Thymus (tissue), 11 donors: ENCODE results near the gene PPHLN1. TPM values are rescaled to one million over a fixed set of nuclear protein-coding genes. Genes with fewer than 3 reads are reported as not detected.

Experiments used
- DNase-seq, 9 donors: peaks; one replicate each; pipeline ENCODE4 v3.0.0-alpha.2; 2013; ENCODE audit warnings: low spot score in 9 of 9, low read depth in 6 of 9, missing footprints in 1 of 9
- H3K27ac ChIP-seq, 2 donors: one replicate each; pipeline ENCODE4 v1.5.1; 2013; ENCODE audit warnings: control low read depth in 1 of 2, low read depth in 1 of 2, low read length in 1 of 2, mild to moderate bottlenecking in 1 of 2, moderate library complexity in 1 of 2
- H3K27me3 ChIP-seq, 2 donors: one replicate each; pipeline ENCODE4 v1.5.1; 2013; ENCODE audit warnings: low read length in 1 of 2; ENCODE audit not compliant: control insufficient read depth in 2 of 2, insufficient read depth in 1 of 2
- H3K36me3 ChIP-seq, 2 donors: one replicate each; pipeline ENCODE4 v1.5.1; 2013; ENCODE audit warnings: low read length in 1 of 2, mild to moderate bottlenecking in 1 of 2, moderate library complexity in 1 of 2; ENCODE audit not compliant: control insufficient read depth in 2 of 2, insufficient read depth in 2 of 2
- H3K4me1 ChIP-seq, 2 donors: one replicate each; pipeline ENCODE4 v1.5.1; 2013; ENCODE audit warnings: low read length in 2 of 2; ENCODE audit not compliant: control insufficient read depth in 2 of 2, insufficient read depth in 2 of 2
- H3K4me3 ChIP-seq, 2 donors: one replicate each; pipeline ENCODE4 v1.5.1; 2013; ENCODE audit warnings: low read length in 2 of 2, control low read depth in 1 of 2, mild to moderate bottlenecking in 1 of 2
- H3K9me3 ChIP-seq, 2 donors: one replicate each; pipeline ENCODE4 v1.5.1; 2013; ENCODE audit warnings: low read length in 1 of 2, mild to moderate bottlenecking in 1 of 2; ENCODE audit not compliant: control insufficient read depth in 2 of 2, insufficient read depth in 1 of 2
- WGBS: extraction: QIAGEN DNeasy Blood & Tissue Kit; methylation state at CpG from one replicate; pipeline ENCODE4 v1.1.7; 2013; 5-methylcytosine and 5-hydroxymethylcytosine counted together
- polyA plus RNA-seq: library from polyadenylated mRNA; stranded (reverse); fragments of 200-250 nt; gene quantifications from one replicate; pipeline ENCODE4 v1.2.3, GENCODE V29; 2013
- total RNA-seq: library from RNA; stranded (reverse); fragments of 120-200 nt; gene quantifications from one replicate; pipeline ENCODE4 v1.2.4, GENCODE V29; 2013
- donor health status: healthy.

PPHLN1 gene
- total and polyA plus RNA-seq, 2 donors, result 60.7 to 64.5 TPM

DNA sequence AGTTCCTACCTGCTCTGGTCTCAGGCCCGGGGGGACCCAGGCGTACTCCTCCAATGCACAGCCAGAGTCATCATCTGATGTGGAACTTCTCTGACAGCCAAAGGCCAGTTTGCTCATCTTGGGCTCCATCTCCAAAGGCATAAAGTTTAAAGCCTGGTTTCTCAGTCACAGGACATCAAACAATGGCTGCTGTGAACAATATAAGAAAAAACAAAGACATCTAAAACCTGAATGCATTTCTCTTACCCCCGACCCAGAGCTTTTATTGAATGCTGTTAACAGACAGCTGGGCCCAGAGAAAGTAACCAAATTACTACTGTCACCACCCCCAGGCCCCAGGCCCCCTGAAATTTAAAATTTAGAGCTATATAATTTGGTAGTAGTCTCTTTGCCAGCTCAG is 146.4 kb downstream of the PPHLN1 start:
- no peak overlapping the region for H3K4me3 ChIP-seq
- no peaks in the 10 kb centered on the region for H3K9me3 ChIP-seq
- DNase-seq, result no peak
- 93% methylated on average over 3 of the region's 3 CpGs for WGBS
- no peaks in the 10 kb centered on the region for H3K36me3 ChIP-seq
- H3K27ac ChIP-seq, result no peak overlapping the region
- no peaks in the 10 kb centered on the region for H3K27me3 ChIP-seq
- H3K4me1 ChIP-seq, result peaks cover 10 to 18% of the 10 kb centered on the region in 2 donors

DNA sequence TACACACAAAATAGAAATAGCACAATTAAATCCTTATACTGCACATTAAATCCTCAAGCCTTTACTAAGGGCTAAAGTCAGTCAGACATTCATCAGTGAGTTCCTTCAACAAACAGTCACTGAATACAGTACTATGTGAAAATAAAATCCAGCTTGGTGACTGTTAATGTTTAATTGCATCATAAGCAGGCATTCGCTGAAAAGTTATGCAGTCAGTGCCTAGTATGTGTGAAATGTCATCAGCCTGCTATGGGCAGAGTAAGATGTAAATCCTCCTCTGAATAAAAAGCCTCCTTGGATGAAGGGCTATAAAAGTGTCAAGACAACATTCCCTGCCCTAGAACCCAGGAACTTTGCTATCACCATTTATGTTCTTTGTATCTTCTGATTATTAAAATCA is 147.2 kb downstream of the PPHLN1 start:
- H3K36me3 ChIP-seq, result no peaks in the 10 kb centered on the region
- H3K27ac ChIP-seq, result no peak overlapping the region
- no peaks in the 10 kb centered on the region for H3K9me3 ChIP-seq
- peaks cover 10 to 18% of the 10 kb centered on the region in 2 donors for H3K4me1 ChIP-seq
- no peaks in the 10 kb centered on the region for H3K27me3 ChIP-seq
- H3K4me3 ChIP-seq, result no peak overlapping the region
- whole genome bisulfite sequencing, result 94% methylated on average over 1 of the region's 1 CpG
- DNase-seq, result no peak

DNA sequence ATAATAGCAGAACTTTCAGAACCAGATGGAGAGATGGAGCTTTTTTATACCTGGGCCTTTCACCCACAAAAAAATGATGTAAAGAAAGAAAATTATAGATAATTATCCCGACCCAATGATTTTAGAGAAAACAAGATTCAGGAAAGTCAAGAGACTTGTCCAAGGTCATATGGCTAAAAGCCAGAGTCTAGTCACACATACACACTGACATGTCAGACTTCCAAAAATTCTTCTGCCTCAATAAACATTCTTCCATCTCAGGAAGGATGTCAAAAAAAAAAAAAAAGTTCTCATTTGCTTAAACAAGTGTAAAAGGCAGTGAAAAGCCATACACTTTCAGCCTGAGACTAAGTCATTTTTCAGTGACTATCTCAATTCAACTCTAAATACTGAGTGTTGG is 147.6 kb downstream of the PPHLN1 start:
- H3K4me3 ChIP-seq, result no peak overlapping the region
- no peak overlapping the region for H3K27ac ChIP-seq
- 94% methylated on average over 1 of the region's 1 CpG for whole genome bisulfite sequencing
- H3K4me1 ChIP-seq, result peaks cover 10 to 14% of the 10 kb centered on the region in 2 donors
- H3K36me3 ChIP-seq, result no peaks in the 10 kb centered on the region
- peaks cover 0 to 2% of the 10 kb centered on the region in 2 donors for H3K27me3 ChIP-seq
- no peak for DNase-seq
- H3K9me3 ChIP-seq, result no peaks in the 10 kb centered on the region

DNA sequence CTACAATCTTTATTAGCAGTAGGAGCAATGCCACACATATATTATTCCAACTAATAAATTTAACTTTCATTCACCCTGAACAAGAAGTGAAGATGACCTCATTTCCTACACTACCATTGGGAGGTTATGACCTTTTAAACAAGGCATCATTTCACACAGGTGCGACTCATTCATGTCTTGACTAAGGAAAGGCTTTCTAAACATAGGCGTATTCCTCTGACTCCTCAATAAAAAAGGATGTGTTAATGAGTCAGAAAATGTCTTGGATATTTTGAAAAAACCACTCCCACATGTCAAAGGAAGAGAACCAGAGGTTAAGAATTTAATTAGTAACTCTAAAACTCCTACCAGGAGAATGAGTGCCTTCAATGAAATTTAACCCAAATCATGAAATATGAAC is 148.4 kb downstream of the PPHLN1 start:
- Histone ChIP-seq H3K4me3 (no peak overlapping the region), H3K4me1 (peaks cover 3 to 7% of the 10 kb centered on the region in 2 donors), H3K36me3 (no peaks in the 10 kb centered on the region), H3K27ac (no peak overlapping the region), H3K9me3 (no peaks in the 10 kb centered on the region), H3K27me3 (peaks cover 0 to 5% of the 10 kb centered on the region in 2 donors)
- DNase-seq, result no peak
- WGBS, result 92% methylated on average over 2 of the region's 2 CpGs

DNA sequence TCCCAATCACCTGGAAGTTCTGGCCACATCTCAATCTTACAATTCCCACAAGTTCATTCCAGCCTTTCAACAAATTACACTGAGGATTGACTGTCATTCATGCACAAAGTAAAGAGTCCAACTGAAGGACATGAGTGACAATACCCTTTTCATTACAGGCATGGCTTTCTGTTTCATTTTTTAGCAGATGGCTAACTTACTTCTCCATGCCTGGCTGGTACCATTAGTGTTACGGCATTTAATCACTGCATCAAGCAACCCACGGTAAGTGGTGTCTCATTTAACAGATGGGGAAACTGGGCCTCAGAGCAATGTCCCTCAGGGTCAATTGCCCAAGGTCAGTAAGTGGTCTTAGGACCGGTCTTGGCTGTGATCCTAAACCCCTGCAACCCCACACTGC is 149.1 kb downstream of the PPHLN1 start:
- no peaks in the 10 kb centered on the region for H3K36me3 ChIP-seq
- no peak for DNase-seq
- peaks cover 0 to 5% of the 10 kb centered on the region in 2 donors for H3K27me3 ChIP-seq
- 96% methylated on average over 3 of the region's 3 CpGs for WGBS
- H3K27ac ChIP-seq, result no peak overlapping the region
- H3K9me3 ChIP-seq, result no peaks in the 10 kb centered on the region
- H3K4me3 ChIP-seq, result no peak overlapping the region
- H3K4me1 ChIP-seq, result peaks cover 0 to 2% of the 10 kb centered on the region in 2 donors

DNA sequence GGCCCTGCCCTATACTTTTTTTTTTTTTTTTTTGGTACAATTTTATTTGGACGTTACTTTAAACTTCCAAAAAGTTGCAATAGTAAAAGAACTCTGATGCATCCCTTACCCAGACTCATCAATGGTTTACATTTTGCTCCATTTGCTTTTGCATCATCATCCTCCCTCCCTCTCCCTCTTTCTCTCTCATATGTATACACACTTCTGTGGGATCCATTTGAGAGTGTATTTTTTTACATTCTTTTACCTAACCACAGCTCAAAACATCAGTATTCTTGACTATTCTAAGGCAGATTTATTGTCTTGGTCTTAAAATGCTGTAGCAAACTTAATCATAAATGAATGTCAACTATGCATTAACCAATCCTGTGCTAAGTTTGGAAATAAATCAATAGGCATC is 152.0 kb downstream of the PPHLN1 start:
- no peak for DNase-seq
- no peaks in the 10 kb centered on the region for H3K9me3 ChIP-seq
- no peak overlapping the region for H3K27ac ChIP-seq
- no peaks in the 10 kb centered on the region for H3K36me3 ChIP-seq
- no peak overlapping the region for H3K4me3 ChIP-seq
- H3K27me3 ChIP-seq, result peaks cover 12 to 29% of the 10 kb centered on the region in 2 donors
- peaks cover 2 to 9% of the 10 kb centered on the region in 2 donors for H3K4me1 ChIP-seq
- 92% methylated on average over 1 of the region's 1 CpG for WGBS

DNA sequence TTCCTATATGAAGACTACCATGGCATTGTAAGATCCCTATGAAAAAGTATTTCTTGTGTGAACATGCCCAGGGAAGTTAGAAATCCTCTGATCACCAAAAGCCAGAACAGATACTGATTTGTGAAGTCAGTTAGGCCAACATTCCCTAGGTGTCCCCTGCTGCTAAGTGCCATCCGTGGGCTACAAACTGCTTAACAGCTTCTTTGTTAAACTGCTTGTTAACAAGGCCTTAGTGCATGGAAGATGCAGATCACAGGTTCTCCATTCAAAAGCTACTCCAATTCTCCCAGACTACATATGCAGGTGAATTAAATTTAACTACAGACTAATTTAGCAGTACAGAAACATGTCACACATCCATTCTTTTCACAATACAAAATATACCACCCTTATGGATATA is 155.4 kb downstream of the PPHLN1 start:
- WGBS, result 97% methylated on average over 1 of the region's 1 CpG
- Histone ChIP-seq H3K4me1 (peaks cover 3 to 16% of the 10 kb centered on the region in 2 donors), H3K9me3 (no peaks in the 10 kb centered on the region), H3K27me3 (peaks cover 37 to 62% of the 10 kb centered on the region in 2 donors), H3K4me3 (no peak overlapping the region), H3K27ac (peak overlapping the region in 1 of 2 donors; percentile 24), H3K36me3 (no peaks in the 10 kb centered on the region)
- DNase-seq, result no peak

DNA sequence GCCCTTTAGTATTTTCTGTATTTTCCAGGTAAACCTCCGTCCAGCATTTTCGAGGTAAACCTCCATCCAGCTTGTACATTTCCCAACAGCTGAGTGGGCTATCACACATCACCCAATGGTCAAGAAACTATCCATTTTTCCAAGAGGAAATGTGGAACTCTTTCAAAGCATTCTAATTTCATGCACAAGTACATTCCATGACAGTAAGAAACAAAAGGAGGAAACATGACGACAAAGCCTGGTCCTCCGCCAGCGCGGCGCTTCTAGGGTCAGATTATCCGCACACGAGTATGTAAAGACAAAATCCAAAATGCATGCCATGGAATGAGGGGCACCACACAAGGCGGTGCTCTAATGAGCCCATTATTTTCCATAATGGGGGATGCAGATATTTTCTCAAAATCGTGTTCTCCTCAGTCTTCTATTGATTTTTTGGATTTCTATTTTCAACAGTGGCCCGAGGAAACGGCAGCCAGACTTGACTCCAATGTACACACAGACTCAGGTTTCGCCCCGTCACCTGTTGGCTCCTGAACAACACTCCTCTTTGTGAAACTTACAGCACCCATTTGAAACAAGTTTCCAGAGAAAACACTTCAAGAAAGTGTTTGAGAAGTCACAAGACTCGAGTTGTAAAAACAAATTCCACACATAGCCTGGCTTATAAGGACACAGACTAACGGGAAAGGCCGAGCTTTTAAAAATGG is 156.2 kb downstream of the PPHLN1 start:
- 70% methylated on average over 18 of the region's 18 CpGs for WGBS
- no peak for DNase-seq

DNA sequence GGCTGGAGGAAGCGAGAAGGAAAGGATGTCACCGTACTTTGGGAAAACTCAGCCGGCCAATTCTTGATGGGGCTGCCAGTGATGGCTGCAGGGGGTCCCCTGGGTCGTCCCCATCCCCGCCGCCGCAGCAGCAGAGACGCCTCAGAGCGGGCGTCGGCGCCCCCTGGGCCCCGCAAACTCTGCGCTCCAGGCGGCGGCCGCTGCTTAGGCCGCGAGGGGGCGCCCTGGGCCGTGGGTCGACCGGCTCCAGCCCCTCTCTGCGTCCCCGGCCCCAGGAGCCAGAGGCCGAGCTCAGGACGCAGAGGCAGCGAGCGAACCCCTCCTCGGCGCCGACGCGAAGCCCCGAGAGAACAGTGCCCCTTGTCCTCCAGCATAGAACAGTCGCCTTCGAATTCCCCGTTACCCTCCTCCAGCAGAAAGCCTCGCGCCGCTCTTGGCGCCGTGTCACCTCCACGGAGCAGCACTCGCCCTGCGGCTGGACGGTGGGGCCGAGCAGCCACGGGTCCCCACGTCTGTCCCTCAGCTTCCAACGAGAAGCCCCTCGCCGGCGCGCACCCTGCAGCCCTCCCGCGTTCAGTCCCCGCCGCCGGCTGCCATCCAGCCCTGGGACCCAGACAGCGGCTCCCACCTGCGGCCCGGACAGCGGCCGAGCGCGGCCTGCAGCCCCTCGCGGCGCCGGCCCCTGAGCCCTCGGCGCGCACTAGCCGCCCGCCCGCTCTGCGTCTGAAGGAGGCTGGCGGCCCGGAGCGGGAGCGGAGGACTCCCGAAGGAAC is 157.0 kb downstream of the PPHLN1 start:
- Histone ChIP-seq H3K27ac (peak overlapping the region; percentile 8 to 78), H3K4me1 (peaks cover 3 to 16% of the 10 kb centered on the region in 2 donors), H3K27me3 (peaks cover 40 to 71% of the 10 kb centered on the region in 2 donors), H3K36me3 (no peaks in the 10 kb centered on the region), H3K4me3 (peak overlapping the region; percentile 54 to 59), H3K9me3 (no peaks in the 10 kb centered on the region)
- WGBS, result under 1% methylated on average over 83 of the region's 83 CpGs
- DNase-seq, result peak in 6 of 9 donors; percentile 36 to 70 (median 50)

More for the DNA sequence above, 156.2 kb downstream of the PPHLN1 start:
- no peaks in the 10 kb centered on the region for H3K9me3 ChIP-seq
- H3K36me3 ChIP-seq, result no peaks in the 10 kb centered on the region
- peaks cover 38 to 68% of the 10 kb centered on the region in 2 donors for H3K27me3 ChIP-seq
- peak overlapping the region; percentile 8 to 78 for H3K27ac ChIP-seq
- H3K4me3 ChIP-seq, result peak overlapping the region; percentile 6 to 59
- peaks cover 3 to 16% of the 10 kb centered on the region in 2 donors for H3K4me1 ChIP-seq
